Aorta (tissue), 4 donors: ENCODE data around the gene SRGAP2C. TPM values are rescaled to one million over a fixed set of nuclear protein-coding genes. Genes with fewer than 3 reads are reported as not detected.

Experiments used
- polyA plus RNA-seq, 2 donors: library from polyadenylated mRNA; stranded (reverse); fragments of 200-250 nt; gene quantifications; one replicate each; pipeline ENCODE4 v1.2.3, GENCODE V29; 2013
- total RNA-seq, 2 donors: library from RNA; stranded (reverse); fragmentation: NEBNext Ultra II Directional; extraction: Animal tissue kit (Norgen Biotek cat#: 25700); gene quantifications; one replicate each; pipeline ENCODE4 v1.2.1, GENCODE V29; 2021
- donor health status: healthy with polysubstance abuse.
- donor health status: Bipolar disorder and iron deficiency.
- donor health status: DM: no; HTN: no; CAD: no.
- donor health status: DM: yes; HTN: yes; CAD: no.

The SRGAP2C gene
- total and polyA plus RNA-seq, 4 donors, result 4.4 to 42.7 (median 22.0) TPM

Other genes starting within 250 kb of the SRGAP2C start
- 1 to 10 TPM in 1 of 2 donors, under 1 TPM in 1; 0.78 to 1.1 TPM for gene FAM72B, start 635 bp upstream of the SRGAP2C start, total RNA-seq
- gene FAM72B, start 635 bp upstream of the SRGAP2C start, polyA plus RNA-seq, result under 1 TPM in 1 of 2 donors, not detected in 1; 0.23 TPM